ENCODE measurements around the gene PAFAH2. TPM values are rescaled to one million over a fixed set of nuclear protein-coding genes. Genes with fewer than 3 reads are reported as not detected.

PAFAH2 gene
- total RNA-seq, 1 experiment from 2014 or later, result 12.8 TPM

DNA sequence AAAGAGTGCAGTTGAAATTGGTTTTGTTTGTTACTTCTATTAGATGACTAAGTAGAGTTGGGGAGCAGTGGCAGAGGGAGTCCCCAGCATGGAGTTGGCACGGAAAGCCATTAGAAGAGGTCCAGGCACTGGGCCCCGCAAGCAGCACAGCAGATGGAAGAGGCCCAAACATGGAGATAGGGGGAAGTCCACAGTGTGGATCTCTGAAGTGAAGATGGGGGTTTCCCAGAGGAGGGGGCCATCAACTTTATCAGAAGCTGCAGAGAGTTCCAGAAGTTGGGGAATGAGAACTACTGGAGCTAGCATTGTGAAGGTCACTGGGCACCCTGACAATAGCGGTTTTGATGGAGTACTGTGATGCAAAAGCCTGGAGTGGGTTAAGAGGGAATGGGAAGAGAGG is 30.6 kb downstream of the PAFAH2 start:
- Mint-ChIP-seq H3K9me3 (ENCODE audit: unreplicated experiment) (no peaks in the 10 kb centered on the region), H3K4me1 (ENCODE audit: insufficient read depth, unreplicated experiment) (no peaks in the 10 kb centered on the region), H3K4me3 (ENCODE audit: unreplicated experiment) (no peak overlapping the region), H3K27ac (ENCODE audit: low read depth, unreplicated experiment) (no peak overlapping the region), H3K36me3 (ENCODE audit: insufficient read depth, unreplicated experiment) (peaks cover 57% of the 10 kb centered on the region), H3K27me3 (ENCODE audit: insufficient read depth, unreplicated experiment) (no peaks in the 10 kb centered on the region)
- intact Hi-C loops (cut with micrococcal nuclease), result no loop called here
- no peak for TF ChIP-seq CTCF (IDR thresholded peaks at IDR 0.05; ENCODE audit: unreplicated experiment)
- no peak for DNase-seq (ENCODE audit: unreplicated experiment)
- ChIA-PET CTCF (no interaction called here), POLR2A (no interaction called here)
- no TSS peak for BruUV-seq (replicated peaks)

DNA sequence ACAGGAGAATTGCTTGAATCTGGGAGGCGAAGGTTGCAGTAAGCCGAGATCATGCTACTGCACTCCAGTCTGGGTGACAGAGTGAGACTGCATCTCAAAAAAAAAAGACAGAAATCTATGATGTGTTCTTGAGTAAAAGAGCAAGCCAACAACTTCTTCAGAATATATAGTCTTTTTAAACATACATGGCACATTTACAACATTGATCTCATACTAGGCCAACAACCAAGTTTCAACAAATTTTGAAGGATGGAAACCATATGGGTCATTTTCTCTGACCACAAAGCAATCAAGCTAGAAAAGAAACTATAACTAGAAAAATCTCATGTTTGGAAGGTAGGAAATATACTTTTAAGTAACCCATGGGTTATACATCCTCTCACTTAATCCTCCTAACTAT is 38.3 kb downstream of the PAFAH2 start:
- Mint-ChIP-seq H3K27me3 (ENCODE audit: insufficient read depth, unreplicated experiment) (no peaks in the 10 kb centered on the region), H3K4me3 (ENCODE audit: unreplicated experiment) (no peak overlapping the region), H3K27ac (ENCODE audit: low read depth, unreplicated experiment) (no peak overlapping the region), H3K9me3 (ENCODE audit: unreplicated experiment) (no peaks in the 10 kb centered on the region), H3K36me3 (ENCODE audit: insufficient read depth, unreplicated experiment) (peaks cover 67% of the 10 kb centered on the region), H3K4me1 (ENCODE audit: insufficient read depth, unreplicated experiment) (no peaks in the 10 kb centered on the region)
- no TSS peak for BruUV-seq (replicated peaks)
- POLR2A ChIA-PET, result interaction anchor here (1.1 to 1.5 kb wide), 2 partner anchors 37 to 58 kb away, joined by 3 to 6 read pairs; no protein-coding TSS in a partner anchor
- intact Hi-C loops (cut with micrococcal nuclease), result no loop called here
- DNase-seq (ENCODE audit: unreplicated experiment), result no peak
- TF ChIP-seq CTCF (IDR thresholded peaks at IDR 0.05; ENCODE audit: unreplicated experiment), result no peak
- CTCF ChIA-PET, result no interaction called here

DNA sequence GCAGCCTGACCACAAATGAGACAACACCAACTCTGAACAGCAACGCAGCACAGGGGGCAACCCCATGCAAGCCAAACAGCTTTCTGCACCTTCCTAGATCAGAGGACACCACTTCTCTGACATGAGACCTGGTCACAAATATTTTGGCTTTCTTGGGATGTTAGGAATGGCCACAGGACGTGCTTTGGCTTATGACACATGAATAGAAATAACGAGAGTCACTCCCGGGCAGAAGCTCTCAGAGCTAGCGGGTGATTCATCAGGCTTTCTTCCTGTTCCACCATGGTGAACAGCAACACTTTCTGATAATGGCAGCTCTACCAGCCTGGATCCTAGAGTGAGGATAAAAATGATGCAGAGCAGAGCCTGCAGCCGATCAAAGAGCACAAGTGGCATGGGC is 39.4 kb downstream of the PAFAH2 start:
- Mint-ChIP-seq H3K9me3 (ENCODE audit: unreplicated experiment) (no peaks in the 10 kb centered on the region), H3K36me3 (ENCODE audit: insufficient read depth, unreplicated experiment) (peaks cover 55% of the 10 kb centered on the region), H3K27ac (ENCODE audit: low read depth, unreplicated experiment) (no peak overlapping the region), H3K4me1 (ENCODE audit: insufficient read depth, unreplicated experiment) (no peaks in the 10 kb centered on the region), H3K4me3 (ENCODE audit: unreplicated experiment) (no peak overlapping the region), H3K27me3 (ENCODE audit: insufficient read depth, unreplicated experiment) (no peaks in the 10 kb centered on the region)
- DNase-seq (ENCODE audit: unreplicated experiment), result no peak
- intact Hi-C loops (cut with micrococcal nuclease), result no loop called here
- POLR2A ChIA-PET, result interaction anchor here (1.1 kb wide), 1 partner anchor 56 kb away, joined by 3 read pairs; no protein-coding TSS in a partner anchor
- no TSS peak for BruUV-seq (replicated peaks)
- TF ChIP-seq CTCF (IDR thresholded peaks at IDR 0.05; ENCODE audit: unreplicated experiment), result no peak
- CTCF ChIA-PET, result interaction anchor here (0.6 kb wide), 1 partner anchor 19 kb away, joined by 3 read pairs; no protein-coding TSS in a partner anchor

DNA sequence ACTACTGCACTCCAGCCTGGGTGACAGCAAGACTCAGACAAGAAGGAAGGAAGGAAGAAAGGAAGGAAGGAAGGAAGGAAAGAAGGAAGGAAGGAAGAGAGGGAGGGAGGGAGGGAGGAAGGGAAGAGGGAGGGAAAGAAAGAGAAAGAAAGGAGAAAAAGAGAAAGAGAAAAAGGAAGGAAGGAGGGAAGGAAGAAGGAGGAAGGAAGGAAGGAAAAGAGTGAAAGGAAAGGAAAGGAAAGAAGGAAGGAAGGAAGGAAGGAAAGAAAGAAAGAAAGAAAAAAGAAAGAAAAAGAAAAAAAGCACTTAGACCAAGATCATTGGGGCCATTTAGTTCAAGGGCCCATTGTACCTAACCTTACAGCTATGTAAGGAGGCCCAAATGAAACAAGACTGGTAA is 42.3 kb downstream of the PAFAH2 start:
- ChIA-PET CTCF (interaction anchor here (0.6 kb wide), 1 partner anchor 474 kb away, joined by 4 read pairs; no protein-coding TSS in a partner anchor), POLR2A (interaction anchor here (1.5 kb wide), 1 partner anchor 42 kb away, joined by 3 read pairs; the partner anchor contains the start of gene PAFAH2)
- no peak overlapping the region for H3K27ac Mint-ChIP-seq (ENCODE audit: low read depth, unreplicated experiment)
- no peak for DNase-seq (ENCODE audit: unreplicated experiment)
- no TSS peak for BruUV-seq (replicated peaks)
- H3K9me3 Mint-ChIP-seq (ENCODE audit: unreplicated experiment), result no peaks in the 10 kb centered on the region
- peaks cover 30% of the 10 kb centered on the region for H3K36me3 Mint-ChIP-seq (ENCODE audit: insufficient read depth, unreplicated experiment)
- TF ChIP-seq CTCF (IDR thresholded peaks at IDR 0.05; ENCODE audit: unreplicated experiment), result no peak
- intact Hi-C loops (cut with micrococcal nuclease), result no loop called here
- H3K4me1 Mint-ChIP-seq (ENCODE audit: insufficient read depth, unreplicated experiment), result no peaks in the 10 kb centered on the region
- no peak overlapping the region for H3K4me3 Mint-ChIP-seq (ENCODE audit: unreplicated experiment)
- no peaks in the 10 kb centered on the region for H3K27me3 Mint-ChIP-seq (ENCODE audit: insufficient read depth, unreplicated experiment)

All from MCF 10A (cell line).